HepG2 (cell line): ENCODE results near the gene VAMP8. TPM values are rescaled to one million over a fixed set of nuclear protein-coding genes. Genes with fewer than 3 reads are reported as not detected.

Experiments used
- ARID2 ChIP-seq: sonication (generic); formaldehyde crosslinking; IDR thresholded peaks from 2 replicates; pipeline ENCODE4 v1.8.1; 2022; ENCODE audit warnings: mild to moderate bottlenecking, missing genetic modification reagents, borderline replicate concordance
- CBX5 ChIP-seq: sonication (generic); formaldehyde crosslinking; IDR thresholded peaks from 2 replicates; pipeline ENCODE4 v1.4.0; 2020; ENCODE audit warnings: missing genetic modification reagents, borderline replicate concordance
- CEBPG ChIP-seq: IDR thresholded peaks from 2 replicates; pipeline ENCODE4 v1.6.1; 2016
- ETV6 ChIP-seq: sonication (generic); formaldehyde crosslinking; conservative IDR thresholded peaks from 2 replicates; pipeline ENCODE4 v1.4.0; 2020; ENCODE audit warnings: missing genetic modification reagents
- HDAC1 ChIP-seq: sonication (generic); formaldehyde crosslinking; IDR thresholded peaks from 2 replicates; pipeline ENCODE4 v1.5.1; 2020; ENCODE audit warnings: mild to moderate bottlenecking, missing genetic modification reagents
- KDM2A ChIP-seq: sonication (generic); formaldehyde crosslinking; IDR thresholded peaks from 2 replicates; pipeline ENCODE4 v1.4.0; 2020; ENCODE audit warnings: low read depth, missing genetic modification reagents, borderline replicate concordance
- MBNL3 ChIP-seq: fragments of 250-450 bp; sonication (Bioruptor Pico); conservative IDR thresholded peaks from 2 replicates; pipeline ENCODE4 v1.8.0; 2022; ENCODE audit warnings: mild to moderate bottlenecking, inconsistent platforms
- MEIS2 ChIP-seq: sonication (generic); formaldehyde crosslinking; IDR thresholded peaks from 2 replicates; pipeline ENCODE4 v1.9.0; 2021; ENCODE audit warnings: mild to moderate bottlenecking, missing genetic modification reagents
- REL ChIP-seq: sonication (generic); formaldehyde crosslinking; conservative IDR thresholded peaks from 2 replicates; pipeline ENCODE4 v1.8.0; 2022; ENCODE audit warnings: mild to moderate bottlenecking, missing genetic modification reagents, moderate library complexity
- SRF ChIP-seq: IDR thresholded peaks from 2 replicates; pipeline ENCODE4 v1.6.1; 2011; ENCODE audit warnings: mild to moderate bottlenecking, low read depth, low read length, moderate library complexity
- TMF1 ChIP-seq: sonication (generic); formaldehyde crosslinking; IDR thresholded peaks from 2 replicates; pipeline ENCODE4 v1.8.1; 2022; ENCODE audit warnings: low read depth, missing genetic modification reagents
- ZBTB38 ChIP-seq: sonication (generic); formaldehyde crosslinking; IDR thresholded peaks from 2 replicates; pipeline ENCODE4 v1.5.1; 2020; ENCODE audit warnings: mild to moderate bottlenecking, missing genetic modification reagents
- ZFP37 ChIP-seq: sonication (generic); formaldehyde crosslinking; IDR thresholded peaks from 2 replicates; pipeline ENCODE4 v1.4.0; 2020; ENCODE audit warnings: missing genetic modification reagents, borderline replicate concordance
- ZNF251 ChIP-seq: sonication (generic); formaldehyde crosslinking; IDR thresholded peaks from 2 replicates; pipeline ENCODE4 v1.9.0; 2021; ENCODE audit warnings: mild to moderate bottlenecking, missing genetic modification reagents
- ZNF264 ChIP-seq: sonication (generic); formaldehyde crosslinking; IDR thresholded peaks from 2 replicates; pipeline ENCODE4 v1.4.0; 2020; ENCODE audit warnings: missing genetic modification reagents
- ZNF460 ChIP-seq: sonication (generic); formaldehyde crosslinking; IDR thresholded peaks from 2 replicates; pipeline ENCODE4 v1.5.1; 2020; ENCODE audit warnings: missing genetic modification reagents, mild to moderate bottlenecking, borderline replicate concordance
- ZNF660 ChIP-seq: sonication (generic); formaldehyde crosslinking; IDR thresholded peaks from 2 replicates; pipeline ENCODE4 v1.5.1; 2020; ENCODE audit warnings: mild to moderate bottlenecking, low read depth, missing genetic modification reagents, borderline replicate concordance
- ZNF746 ChIP-seq: sonication (generic); formaldehyde crosslinking; IDR thresholded peaks from 2 replicates; pipeline ENCODE4 v1.8.0; 2022; ENCODE audit warnings: mild to moderate bottlenecking, missing genetic modification reagents
- ZSCAN29 ChIP-seq: sonication (generic); formaldehyde crosslinking; conservative IDR thresholded peaks from 2 replicates; pipeline ENCODE4 v1.4.0; 2020; ENCODE audit warnings: mild to moderate bottlenecking, missing genetic modification reagents
- polyA plus RNA-seq, 8 experiments: library from polyadenylated mRNA; depleted of rRNA in 3 of 8; stranded (reverse) in 7 of 8; unstranded in 1 of 8; fragments of >200 nt; fragmentation: Illumina TruSeq in 4 of 8; extraction: Trizol in 4 of 8; gene quantifications; 2 replicates each; pipeline versions ENCODE4 v1.2.1 to v1.2.3, GENCODE V29; 2011 to 2016; ENCODE audit warnings: low read depth in 4 of 8, missing spikeins in 1 of 8, mixed read lengths in 1 of 8; ENCODE audit not compliant: insufficient read depth in 1 of 8
- total RNA-seq, 5 experiments: library from RNA; depleted of rRNA; stranded (reverse); fragments of >200 nt; fragmentation: Illumina TruSeq; extraction: Trizol; gene quantifications; 2 replicates each; pipeline ENCODE4 v1.2.3, GENCODE V29; 2016; ENCODE audit warnings: low read depth in 1 of 5
- TF ChIP-seq, protein P1 (sequence below): sonication (generic); formaldehyde crosslinking; IDR thresholded peaks from 2 replicates; pipeline ENCODE4 v1.4.0; 2020; ENCODE audit warnings: mild to moderate bottlenecking, missing genetic modification reagents
- TF ChIP-seq, protein P2 (sequence below): sonication (generic); formaldehyde crosslinking; IDR thresholded peaks from 2 replicates; pipeline ENCODE4 v1.4.0; 2020; ENCODE audit warnings: missing genetic modification reagents
- TF ChIP-seq, protein P3 (sequence below): sonication (generic); formaldehyde crosslinking; IDR thresholded peaks from 2 replicates; pipeline ENCODE4 v1.4.0; 2020; ENCODE audit warnings: mild to moderate bottlenecking, missing genetic modification reagents
- TF ChIP-seq, protein P4 (sequence below): sonication (generic); formaldehyde crosslinking; IDR thresholded peaks from 2 replicates; pipeline ENCODE4 v1.5.1; 2020; ENCODE audit warnings: mild to moderate bottlenecking, missing genetic modification reagents, moderate library complexity

The VAMP8 gene
- total and polyA plus RNA-seq, 2 of the 13 experiments (the other 11 are each of a cell fraction or from before 2014, with no cell fraction given), result 83.3 to 157 TPM

DNA sequence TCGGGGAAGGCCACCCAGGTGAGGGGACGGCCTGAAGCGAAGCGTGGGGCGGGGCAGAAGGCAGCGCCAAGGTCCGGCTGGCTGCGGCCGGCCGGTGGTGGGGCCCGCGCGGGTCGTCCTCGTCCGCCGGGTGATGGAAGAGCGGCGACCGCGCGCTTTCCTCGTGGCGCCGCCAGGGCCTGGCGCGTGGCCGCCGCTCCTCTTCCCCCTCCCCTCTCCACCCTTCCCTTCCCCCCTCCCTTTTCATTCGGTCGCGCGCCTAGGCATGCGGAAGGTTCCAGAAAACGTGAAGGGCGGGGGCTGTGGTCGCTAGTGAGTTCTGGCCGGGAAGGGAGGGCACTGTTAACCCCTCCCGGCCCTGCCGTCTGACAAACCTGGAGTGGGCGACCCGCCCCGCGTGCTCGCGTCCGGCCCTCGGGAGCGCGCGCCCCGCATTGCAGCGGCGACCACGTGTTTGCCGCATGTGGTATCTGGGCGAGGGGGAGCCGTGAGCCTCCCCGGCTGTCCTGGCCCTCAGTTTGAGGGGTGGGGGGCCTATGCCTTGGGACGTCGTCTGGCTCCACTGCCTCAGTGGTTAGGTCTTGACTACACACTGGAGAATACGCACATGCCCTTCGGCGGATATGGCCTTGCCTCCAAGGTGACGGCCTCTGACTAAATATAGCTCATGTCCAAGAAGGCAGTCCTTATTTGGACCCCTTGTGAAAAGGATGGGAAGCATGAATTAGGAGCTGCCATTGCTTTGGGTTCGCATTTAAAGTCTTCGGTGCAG, 37.8 kb upstream of the VAMP8 start (continued):
- peak; percentile 96; the same call in 1 of the 2 replicates for TF ChIP-seq ZFP37 (CRISPR knock-in tag)
- TF ChIP-seq CBX5, result peak; percentile 50; the same call in 1 of the 2 replicates
- TF ChIP-seq HDAC1, result peak; percentile 65
- TF ChIP-seq ARID2, result no peak
- no peak for TF ChIP-seq ZNF460 (CRISPR knock-in tag)
- no peak; the same call in 1 of the 2 replicates for TF ChIP-seq ZSCAN29
- peak; percentile 76; the same call in 1 of the 2 replicates for TF ChIP-seq ZBTB38 (CRISPR knock-in tag)
- TF ChIP-seq SRF, result 0 out of 2 replicates have a peak, but pooled peaks have one; percentile 2
- TF ChIP-seq KDM2A (CRISPR knock-in tag), result peak; percentile 64; the same call in 1 of the 2 replicates
- TF ChIP-seq ZNF264 (CRISPR knock-in tag), result 0 out of 2 replicates have a peak, but pooled peaks have one; percentile 28
- 0 out of 2 replicates have a peak, but pooled peaks have one; percentile 83 for TF ChIP-seq ZNF660 (CRISPR knock-in tag)
- TF ChIP-seq, protein P1, sequence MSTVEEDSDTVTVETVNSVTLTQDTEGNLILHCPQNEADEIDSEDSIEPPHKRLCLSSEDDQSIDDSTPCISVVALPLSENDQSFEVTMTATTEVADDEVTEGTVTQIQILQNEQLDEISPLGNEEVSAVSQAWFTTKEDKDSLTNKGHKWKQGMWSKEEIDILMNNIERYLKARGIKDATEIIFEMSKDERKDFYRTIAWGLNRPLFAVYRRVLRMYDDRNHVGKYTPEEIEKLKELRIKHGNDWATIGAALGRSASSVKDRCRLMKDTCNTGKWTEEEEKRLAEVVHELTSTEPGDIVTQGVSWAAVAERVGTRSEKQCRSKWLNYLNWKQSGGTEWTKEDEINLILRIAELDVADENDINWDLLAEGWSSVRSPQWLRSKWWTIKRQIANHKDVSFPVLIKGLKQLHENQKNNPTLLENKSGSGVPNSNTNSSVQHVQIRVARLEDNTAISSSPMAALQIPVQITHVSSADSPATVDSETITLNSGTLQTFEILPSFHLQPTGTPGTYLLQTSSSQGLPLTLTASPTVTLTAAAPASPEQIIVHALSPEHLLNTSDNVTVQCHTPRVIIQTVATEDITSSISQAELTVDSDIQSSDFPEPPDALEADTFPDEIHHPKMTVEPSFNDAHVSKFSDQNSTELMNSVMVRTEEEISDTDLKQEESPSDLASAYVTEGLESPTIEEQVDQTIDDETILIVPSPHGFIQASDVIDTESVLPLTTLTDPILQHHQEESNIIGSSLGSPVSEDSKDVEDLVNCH (CRISPR knock-in tag), result peak; percentile 86; the same call in 1 of the 2 replicates
- TF ChIP-seq MBNL3, result no peak
- TF ChIP-seq MEIS2 (CRISPR knock-in tag), result peak; percentile 50; the same call in 1 of the 2 replicates
- 0 out of 2 replicates have a peak, but pooled peaks have one; percentile 66 for TF ChIP-seq ETV6 (CRISPR knock-in tag)
- TF ChIP-seq, protein P2, sequence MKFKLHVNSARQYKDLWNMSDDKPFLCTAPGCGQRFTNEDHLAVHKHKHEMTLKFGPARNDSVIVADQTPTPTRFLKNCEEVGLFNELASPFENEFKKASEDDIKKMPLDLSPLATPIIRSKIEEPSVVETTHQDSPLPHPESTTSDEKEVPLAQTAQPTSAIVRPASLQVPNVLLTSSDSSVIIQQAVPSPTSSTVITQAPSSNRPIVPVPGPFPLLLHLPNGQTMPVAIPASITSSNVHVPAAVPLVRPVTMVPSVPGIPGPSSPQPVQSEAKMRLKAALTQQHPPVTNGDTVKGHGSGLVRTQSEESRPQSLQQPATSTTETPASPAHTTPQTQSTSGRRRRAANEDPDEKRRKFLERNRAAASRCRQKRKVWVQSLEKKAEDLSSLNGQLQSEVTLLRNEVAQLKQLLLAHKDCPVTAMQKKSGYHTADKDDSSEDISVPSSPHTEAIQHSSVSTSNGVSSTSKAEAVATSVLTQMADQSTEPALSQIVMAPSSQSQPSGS (CRISPR knock-in tag), result no peak; the same call in 1 of the 2 replicates
- TF ChIP-seq CEBPG (CRISPR knock-in tag), result peak; percentile 53
- TF ChIP-seq, protein P3, sequence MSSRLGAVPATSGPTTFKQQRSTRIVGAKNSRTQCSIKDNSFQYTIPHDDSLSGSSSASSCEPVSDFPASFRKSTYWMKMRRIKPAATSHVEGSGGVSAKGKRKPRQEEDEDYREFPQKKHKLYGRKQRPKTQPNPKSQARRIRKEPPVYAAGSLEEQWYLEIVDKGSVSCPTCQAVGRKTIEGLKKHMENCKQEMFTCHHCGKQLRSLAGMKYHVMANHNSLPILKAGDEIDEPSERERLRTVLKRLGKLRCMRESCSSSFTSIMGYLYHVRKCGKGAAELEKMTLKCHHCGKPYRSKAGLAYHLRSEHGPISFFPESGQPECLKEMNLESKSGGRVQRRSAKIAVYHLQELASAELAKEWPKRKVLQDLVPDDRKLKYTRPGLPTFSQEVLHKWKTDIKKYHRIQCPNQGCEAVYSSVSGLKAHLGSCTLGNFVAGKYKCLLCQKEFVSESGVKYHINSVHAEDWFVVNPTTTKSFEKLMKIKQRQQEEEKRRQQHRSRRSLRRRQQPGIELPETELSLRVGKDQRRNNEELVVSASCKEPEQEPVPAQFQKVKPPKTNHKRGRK (CRISPR knock-in tag), result no peak
- 0 out of 2 replicates have a peak, but pooled peaks have one; percentile 68 for TF ChIP-seq REL (CRISPR knock-in tag)
- TF ChIP-seq TMF1 (CRISPR knock-in tag), result peak; percentile 18; the same call in 1 of the 2 replicates
- TF ChIP-seq, protein P4, sequence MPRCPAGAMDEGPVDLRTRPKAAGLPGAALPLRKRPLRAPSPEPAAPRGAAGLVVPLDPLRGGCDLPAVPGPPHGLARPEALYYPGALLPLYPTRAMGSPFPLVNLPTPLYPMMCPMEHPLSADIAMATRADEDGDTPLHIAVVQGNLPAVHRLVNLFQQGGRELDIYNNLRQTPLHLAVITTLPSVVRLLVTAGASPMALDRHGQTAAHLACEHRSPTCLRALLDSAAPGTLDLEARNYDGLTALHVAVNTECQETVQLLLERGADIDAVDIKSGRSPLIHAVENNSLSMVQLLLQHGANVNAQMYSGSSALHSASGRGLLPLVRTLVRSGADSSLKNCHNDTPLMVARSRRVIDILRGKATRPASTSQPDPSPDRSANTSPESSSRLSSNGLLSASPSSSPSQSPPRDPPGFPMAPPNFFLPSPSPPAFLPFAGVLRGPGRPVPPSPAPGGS (CRISPR knock-in tag), result peak; percentile 36; the same call in 1 of the 2 replicates
- 0 out of 2 replicates have a peak, but pooled peaks have one; percentile 78 for TF ChIP-seq ZNF746
- peak; percentile 97 for TF ChIP-seq ZNF251 (CRISPR knock-in tag)
